HepG2 (cell line): Measurements from ENCODE around the gene MTHFD1L. TPM values are rescaled to one million over a fixed set of nuclear protein-coding genes. Genes with fewer than 3 reads are reported as not detected.

Experiments used
- HDAC2 ChIP-seq: sonication (generic); formaldehyde crosslinking; IDR thresholded peaks from 2 replicates; pipeline ENCODE4 v1.4.0; 2020; ENCODE audit warnings: missing genetic modification reagents
- PRMT3 ChIP-seq: sonication (generic); formaldehyde crosslinking; IDR thresholded peaks from 2 replicates; pipeline ENCODE4 v1.8.1; 2022; ENCODE audit warnings: low read depth, mild to moderate bottlenecking, moderate library complexity, missing genetic modification reagents, borderline replicate concordance
- PTBP1 ChIP-seq: fragments of 200-400 bp; formaldehyde crosslinking; IDR thresholded peaks from 2 replicates; pipeline ENCODE4 v1.6.1; 2018; ENCODE audit warnings: low read length, low read depth; ENCODE audit not compliant: poor library complexity, severe bottlenecking
- SP2 ChIP-seq: sonication (generic); formaldehyde crosslinking; IDR thresholded peaks from 2 replicates; pipeline ENCODE4 v1.5.1; 2020; ENCODE audit warnings: mild to moderate bottlenecking, missing genetic modification reagents
- THAP11 ChIP-seq: IDR thresholded peaks from 2 replicates; pipeline ENCODE4 v1.6.1; 2016; ENCODE audit warnings: missing biosample characterization, missing genetic modification reagents
- ZNF30 ChIP-seq: sonication (generic); formaldehyde crosslinking; IDR thresholded peaks from 2 replicates; pipeline ENCODE4 v1.5.0; 2020; ENCODE audit warnings: mild to moderate bottlenecking, missing genetic modification reagents
- polyA plus RNA-seq, 8 experiments: library from polyadenylated mRNA; depleted of rRNA in 3 of 8; stranded (reverse) in 7 of 8; unstranded in 1 of 8; fragments of >200 nt; fragmentation: Illumina TruSeq in 4 of 8; extraction: Trizol in 4 of 8; gene quantifications; 2 replicates each; pipeline versions ENCODE4 v1.2.1 to v1.2.3, GENCODE V29; 2011 to 2016; ENCODE audit warnings: low read depth in 4 of 8, missing spikeins in 1 of 8, mixed read lengths in 1 of 8; ENCODE audit not compliant: insufficient read depth in 1 of 8
- total RNA-seq, 5 experiments: library from RNA; depleted of rRNA; stranded (reverse); fragments of >200 nt; fragmentation: Illumina TruSeq; extraction: Trizol; gene quantifications; 2 replicates each; pipeline ENCODE4 v1.2.3, GENCODE V29; 2016; ENCODE audit warnings: low read depth in 1 of 5
- TF ChIP-seq, protein P1 (sequence below): sonication (generic); formaldehyde crosslinking; IDR thresholded peaks from 2 replicates; pipeline ENCODE4 v1.5.0; 2020; ENCODE audit warnings: mild to moderate bottlenecking, missing genetic modification reagents, borderline replicate concordance
- TF ChIP-seq, protein P2 (sequence below): sonication (generic); formaldehyde crosslinking; IDR thresholded peaks from 2 replicates; pipeline ENCODE4 v1.4.0; 2020; ENCODE audit warnings: missing genetic modification reagents, borderline replicate concordance
- TF ChIP-seq, protein P3 (sequence below): sonication (generic); formaldehyde crosslinking; IDR thresholded peaks from 2 replicates; pipeline ENCODE4 v1.8.1; 2023; ENCODE audit warnings: missing genetic modification reagents, mild to moderate bottlenecking, borderline replicate concordance
- TF ChIP-seq, protein P4 (sequence below): sonication (generic); formaldehyde crosslinking; IDR thresholded peaks from 2 replicates; pipeline ENCODE4 v1.5.1; 2020; ENCODE audit warnings: mild to moderate bottlenecking, missing genetic modification reagents, moderate library complexity
- TF ChIP-seq, protein P5 (sequence below): sonication (generic); formaldehyde crosslinking; conservative IDR thresholded peaks from 2 replicates; pipeline ENCODE4 v1.4.0; 2020; ENCODE audit warnings: missing genetic modification reagents
- TF ChIP-seq, protein P6 (sequence below): sonication (generic); formaldehyde crosslinking; IDR thresholded peaks from 2 replicates; pipeline ENCODE4 v1.4.0; 2020; ENCODE audit warnings: missing genetic modification reagents; ENCODE audit errors: not compliant biosample characterization
- TF ChIP-seq, protein P7 (sequence below): sonication (generic); formaldehyde crosslinking; IDR thresholded peaks from 2 replicates; pipeline ENCODE4 v1.5.0; 2020; ENCODE audit warnings: mild to moderate bottlenecking, missing genetic modification reagents, moderate library complexity
- TF ChIP-seq, protein P8 (sequence below): sonication (generic); formaldehyde crosslinking; IDR thresholded peaks from 2 replicates; pipeline ENCODE4 v1.8.1; 2023; ENCODE audit warnings: mild to moderate bottlenecking, missing genetic modification reagents

The MTHFD1L gene
- total and polyA plus RNA-seq, 2 of the 13 experiments (the other 11 are each of a cell fraction or from before 2014, with no cell fraction given) = 24.0 to 39.6 TPM

DNA sequence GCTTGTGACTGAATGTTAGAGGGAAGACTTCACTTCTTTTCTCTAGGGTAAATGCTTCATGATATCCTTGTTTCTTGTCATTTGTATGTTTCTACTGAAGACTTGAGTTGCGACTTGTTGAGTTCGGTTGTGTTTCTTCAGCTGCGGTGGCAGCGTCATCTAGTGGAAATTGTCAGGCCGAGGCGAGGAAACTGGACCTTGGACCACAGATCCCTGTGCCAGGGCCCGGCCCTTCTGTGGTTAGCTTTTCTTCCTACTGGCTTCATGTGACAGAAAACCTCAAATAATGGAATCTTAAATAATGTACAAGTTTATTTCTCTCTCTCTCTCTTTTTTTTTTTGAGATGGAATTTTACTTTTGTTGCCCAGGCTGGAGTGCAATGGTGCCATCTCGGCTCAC lies 12.4 kb downstream of the MTHFD1L start (continued):
- TF ChIP-seq, protein P1, sequence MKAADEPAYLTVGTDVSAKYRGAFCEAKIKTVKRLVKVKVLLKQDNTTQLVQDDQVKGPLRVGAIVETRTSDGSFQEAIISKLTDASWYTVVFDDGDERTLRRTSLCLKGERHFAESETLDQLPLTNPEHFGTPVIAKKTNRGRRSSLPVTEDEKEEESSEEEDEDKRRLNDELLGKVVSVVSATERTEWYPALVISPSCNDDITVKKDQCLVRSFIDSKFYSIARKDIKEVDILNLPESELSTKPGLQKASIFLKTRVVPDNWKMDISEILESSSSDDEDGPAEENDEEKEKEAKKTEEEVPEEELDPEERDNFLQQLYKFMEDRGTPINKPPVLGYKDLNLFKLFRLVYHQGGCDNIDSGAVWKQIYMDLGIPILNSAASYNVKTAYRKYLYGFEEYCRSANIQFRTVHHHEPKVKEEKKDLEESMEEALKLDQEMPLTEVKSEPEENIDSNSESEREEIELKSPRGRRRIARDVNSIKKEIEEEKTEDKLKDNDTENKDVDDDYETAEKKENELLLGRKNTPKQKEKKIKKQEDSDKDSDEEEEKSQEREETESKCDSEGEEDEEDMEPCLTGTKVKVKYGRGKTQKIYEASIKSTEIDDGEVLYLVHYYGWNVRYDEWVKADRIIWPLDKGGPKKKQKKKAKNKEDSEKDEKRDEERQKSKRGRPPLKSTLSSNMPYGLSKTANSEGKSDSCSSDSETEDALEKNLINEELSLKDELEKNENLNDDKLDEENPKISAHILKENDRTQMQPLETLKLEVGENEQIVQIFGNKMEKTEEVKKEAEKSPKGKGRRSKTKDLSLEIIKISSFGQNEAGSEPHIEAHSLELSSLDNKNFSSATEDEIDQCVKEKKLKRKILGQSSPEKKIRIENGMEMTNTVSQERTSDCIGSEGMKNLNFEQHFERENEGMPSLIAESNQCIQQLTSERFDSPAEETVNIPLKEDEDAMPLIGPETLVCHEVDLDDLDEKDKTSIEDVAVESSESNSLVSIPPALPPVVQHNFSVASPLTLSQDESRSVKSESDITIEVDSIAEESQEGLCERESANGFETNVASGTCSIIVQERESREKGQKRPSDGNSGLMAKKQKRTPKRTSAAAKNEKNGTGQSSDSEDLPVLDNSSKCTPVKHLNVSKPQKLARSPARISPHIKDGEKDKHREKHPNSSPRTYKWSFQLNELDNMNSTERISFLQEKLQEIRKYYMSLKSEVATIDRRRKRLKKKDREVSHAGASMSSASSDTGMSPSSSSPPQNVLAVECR (CRISPR knock-in tag) = 0 out of 2 replicates have a peak, but pooled peaks have one; percentile 3
- TF ChIP-seq HDAC2 (CRISPR knock-in tag) (peak; percentile 53; the same call in 1 of the 2 replicates), THAP11 (CRISPR knock-in tag) (peak; percentile 46), SP2 (no peak), PRMT3 (CRISPR knock-in tag) (no peak), PTBP1 (no peak), ZNF30 (CRISPR knock-in tag) (no peak)
- TF ChIP-seq, protein P2, sequence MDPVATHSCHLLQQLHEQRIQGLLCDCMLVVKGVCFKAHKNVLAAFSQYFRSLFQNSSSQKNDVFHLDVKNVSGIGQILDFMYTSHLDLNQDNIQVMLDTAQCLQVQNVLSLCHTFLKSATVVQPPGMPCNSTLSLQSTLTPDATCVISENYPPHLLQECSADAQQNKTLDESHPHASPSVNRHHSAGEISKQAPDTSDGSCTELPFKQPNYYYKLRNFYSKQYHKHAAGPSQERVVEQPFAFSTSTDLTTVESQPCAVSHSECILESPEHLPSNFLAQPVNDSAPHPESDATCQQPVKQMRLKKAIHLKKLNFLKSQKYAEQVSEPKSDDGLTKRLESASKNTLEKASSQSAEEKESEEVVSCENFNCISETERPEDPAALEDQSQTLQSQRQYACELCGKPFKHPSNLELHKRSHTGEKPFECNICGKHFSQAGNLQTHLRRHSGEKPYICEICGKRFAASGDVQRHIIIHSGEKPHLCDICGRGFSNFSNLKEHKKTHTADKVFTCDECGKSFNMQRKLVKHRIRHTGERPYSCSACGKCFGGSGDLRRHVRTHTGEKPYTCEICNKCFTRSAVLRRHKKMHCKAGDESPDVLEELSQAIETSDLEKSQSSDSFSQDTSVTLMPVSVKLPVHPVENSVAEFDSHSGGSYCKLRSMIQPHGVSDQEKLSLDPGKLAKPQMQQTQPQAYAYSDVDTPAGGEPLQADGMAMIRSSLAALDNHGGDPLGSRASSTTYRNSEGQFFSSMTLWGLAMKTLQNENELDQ (CRISPR knock-in tag) = no peak
- TF ChIP-seq, protein P3, sequence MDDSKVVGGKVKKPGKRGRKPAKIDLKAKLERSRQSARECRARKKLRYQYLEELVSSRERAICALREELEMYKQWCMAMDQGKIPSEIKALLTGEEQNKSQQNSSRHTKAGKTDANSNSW (CRISPR knock-in tag) = no peak
- TF ChIP-seq, protein P4, sequence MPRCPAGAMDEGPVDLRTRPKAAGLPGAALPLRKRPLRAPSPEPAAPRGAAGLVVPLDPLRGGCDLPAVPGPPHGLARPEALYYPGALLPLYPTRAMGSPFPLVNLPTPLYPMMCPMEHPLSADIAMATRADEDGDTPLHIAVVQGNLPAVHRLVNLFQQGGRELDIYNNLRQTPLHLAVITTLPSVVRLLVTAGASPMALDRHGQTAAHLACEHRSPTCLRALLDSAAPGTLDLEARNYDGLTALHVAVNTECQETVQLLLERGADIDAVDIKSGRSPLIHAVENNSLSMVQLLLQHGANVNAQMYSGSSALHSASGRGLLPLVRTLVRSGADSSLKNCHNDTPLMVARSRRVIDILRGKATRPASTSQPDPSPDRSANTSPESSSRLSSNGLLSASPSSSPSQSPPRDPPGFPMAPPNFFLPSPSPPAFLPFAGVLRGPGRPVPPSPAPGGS (CRISPR knock-in tag) = no peak
- TF ChIP-seq, protein P5, sequence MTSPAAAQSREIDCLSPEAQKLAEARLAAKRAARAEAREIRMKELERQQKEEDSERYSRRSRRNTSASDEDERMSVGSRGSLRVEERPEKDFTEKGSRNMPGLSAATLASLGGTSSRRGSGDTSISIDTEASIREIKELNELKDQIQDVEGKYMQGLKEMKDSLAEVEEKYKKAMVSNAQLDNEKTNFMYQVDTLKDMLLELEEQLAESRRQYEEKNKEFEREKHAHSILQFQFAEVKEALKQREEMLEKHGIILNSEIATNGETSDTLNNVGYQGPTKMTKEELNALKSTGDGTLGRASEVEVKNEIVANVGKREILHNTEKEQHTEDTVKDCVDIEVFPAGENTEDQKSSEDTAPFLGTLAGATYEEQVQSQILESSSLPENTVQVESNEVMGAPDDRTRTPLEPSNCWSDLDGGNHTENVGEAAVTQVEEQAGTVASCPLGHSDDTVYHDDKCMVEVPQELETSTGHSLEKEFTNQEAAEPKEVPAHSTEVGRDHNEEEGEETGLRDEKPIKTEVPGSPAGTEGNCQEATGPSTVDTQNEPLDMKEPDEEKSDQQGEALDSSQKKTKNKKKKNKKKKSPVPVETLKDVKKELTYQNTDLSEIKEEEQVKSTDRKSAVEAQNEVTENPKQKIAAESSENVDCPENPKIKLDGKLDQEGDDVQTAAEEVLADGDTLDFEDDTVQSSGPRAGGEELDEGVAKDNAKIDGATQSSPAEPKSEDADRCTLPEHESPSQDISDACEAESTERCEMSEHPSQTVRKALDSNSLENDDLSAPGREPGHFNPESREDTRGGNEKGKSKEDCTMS (CRISPR knock-in tag) = no peak
- TF ChIP-seq, protein P6, sequence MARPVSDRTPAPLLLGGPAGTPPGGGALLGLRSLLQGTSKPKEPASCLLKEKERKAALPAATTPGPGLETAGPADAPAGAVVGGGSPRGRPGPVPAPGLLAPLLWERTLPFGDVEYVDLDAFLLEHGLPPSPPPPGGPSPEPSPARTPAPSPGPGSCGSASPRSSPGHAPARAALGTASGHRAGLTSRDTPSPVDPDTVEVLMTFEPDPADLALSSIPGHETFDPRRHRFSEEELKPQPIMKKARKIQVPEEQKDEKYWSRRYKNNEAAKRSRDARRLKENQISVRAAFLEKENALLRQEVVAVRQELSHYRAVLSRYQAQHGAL (CRISPR knock-in tag) = no peak
- TF ChIP-seq, protein P7, sequence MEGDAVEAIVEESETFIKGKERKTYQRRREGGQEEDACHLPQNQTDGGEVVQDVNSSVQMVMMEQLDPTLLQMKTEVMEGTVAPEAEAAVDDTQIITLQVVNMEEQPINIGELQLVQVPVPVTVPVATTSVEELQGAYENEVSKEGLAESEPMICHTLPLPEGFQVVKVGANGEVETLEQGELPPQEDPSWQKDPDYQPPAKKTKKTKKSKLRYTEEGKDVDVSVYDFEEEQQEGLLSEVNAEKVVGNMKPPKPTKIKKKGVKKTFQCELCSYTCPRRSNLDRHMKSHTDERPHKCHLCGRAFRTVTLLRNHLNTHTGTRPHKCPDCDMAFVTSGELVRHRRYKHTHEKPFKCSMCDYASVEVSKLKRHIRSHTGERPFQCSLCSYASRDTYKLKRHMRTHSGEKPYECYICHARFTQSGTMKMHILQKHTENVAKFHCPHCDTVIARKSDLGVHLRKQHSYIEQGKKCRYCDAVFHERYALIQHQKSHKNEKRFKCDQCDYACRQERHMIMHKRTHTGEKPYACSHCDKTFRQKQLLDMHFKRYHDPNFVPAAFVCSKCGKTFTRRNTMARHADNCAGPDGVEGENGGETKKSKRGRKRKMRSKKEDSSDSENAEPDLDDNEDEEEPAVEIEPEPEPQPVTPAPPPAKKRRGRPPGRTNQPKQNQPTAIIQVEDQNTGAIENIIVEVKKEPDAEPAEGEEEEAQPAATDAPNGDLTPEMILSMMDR (CRISPR knock-in tag) = peak; percentile 82
- TF ChIP-seq, protein P8, sequence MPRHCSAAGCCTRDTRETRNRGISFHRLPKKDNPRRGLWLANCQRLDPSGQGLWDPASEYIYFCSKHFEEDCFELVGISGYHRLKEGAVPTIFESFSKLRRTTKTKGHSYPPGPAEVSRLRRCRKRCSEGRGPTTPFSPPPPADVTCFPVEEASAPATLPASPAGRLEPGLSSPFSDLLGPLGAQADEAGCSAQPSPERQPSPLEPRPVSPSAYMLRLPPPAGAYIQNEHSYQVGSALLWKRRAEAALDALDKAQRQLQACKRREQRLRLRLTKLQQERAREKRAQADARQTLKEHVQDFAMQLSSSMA = peak; percentile 50; the same call in 1 of the 2 replicates
